Eye (tissue), 1 donor: ENCODE measurements around the gene ADAMTS6.
A peak's percentile ranks its signal among the peaks of the same experiment; 100 is the strongest.

ENCODE experiments used
- DNase-seq: peaks from one replicate; pipeline ENCODE4 v3.0.0-alpha.2; 2015

The ADAMTS6 gene

GRCh38 chr5:65101632-65102100, 380.1 kb downstream of the ADAMTS6 start:
- peak; percentile 14 for DNase-seq

- DNase-seq, result peak; percentile 79
These were observed 380.6 kb downstream of the ADAMTS6 start for GRCh38 chr5:65100911-65101631.
